Gastrocnemius medialis (tissue), 4 donors: Measurements from ENCODE around the gene GPR155.

ENCODE experiments used
- CTCF ChIP-seq, 5 experiments: fragments of 450-650 bp in 3 of 5; fragments of 200-600 bp in 2 of 5; sonication (generic) in 2 of 5; IDR thresholded peaks in 4 of 5; conservative IDR thresholded peaks in 1 of 5; 1 replicate in 4 of 5; 2 replicates in 1 of 5; pipeline ENCODE4 v1.5.1; 2016 to 2019; ENCODE audit warnings: antibody characterized with exemption in 5 of 5, mild to moderate bottlenecking in 3 of 5, moderate library complexity in 3 of 5
- POLR2A ChIP-seq, 2 donors: fragments of 450-650 bp; IDR thresholded peaks; one replicate each; pipeline ENCODE4 v1.6.1; 2017; ENCODE audit warnings: antibody characterized with exemption in 2 of 2, mild to moderate bottlenecking in 2 of 2, moderate library complexity in 2 of 2

GRCh38 chr2:174493549-174494331, 6.9 kb upstream of the GPR155 start:
- no peak for TF ChIP-seq CTCF (IDR thresholded peaks at IDR 0.05 in 4 of 5, conservative IDR thresholded peaks at IDR 0.05 in 1 of 5)
- TF ChIP-seq POLR2A (IDR thresholded peaks at IDR 0.05) = no peak
